ENCODE results near the gene DYNLRB1. TPM values are rescaled to one million over a fixed set of nuclear protein-coding genes. Genes with fewer than 3 reads are reported as not detected.

Gene DYNLRB1
- total RNA-seq, 1 donor from 2014 or later: 135 TPM

- peaks cover 0 to 18% of the 10 kb centered on the region in 2 donors for H3K36me3 ChIP-seq
- TF ChIP-seq POLR2AphosphoS5 (IDR thresholded peaks at IDR 0.05; ENCODE audit: insufficient read depth in 1 of 2, low read depth in 1 of 2): no peak
- TF ChIP-seq POLR2A (IDR thresholded peaks at IDR 0.05): no peak
- no peak for TF ChIP-seq CTCF (IDR thresholded peaks at IDR 0.05)
- H3K27me3 ChIP-seq: no peaks in the 10 kb centered on the region
- intact Hi-C loops (cut with DNase I): no loop called here
- H3K4me1 ChIP-seq: peaks cover 40% of the 10 kb centered on the region
- H3K4me3 ChIP-seq: no peak overlapping the region
- H3K9me3 ChIP-seq: no peaks in the 10 kb centered on the region
- peak in 1 of 2 donors; percentile 71 for DNase-seq (ENCODE audit: extremely low spot score in 2 of 2)
- no peak overlapping the region for H3K27ac ChIP-seq
Measured at GRCh38 chr20:34582911-34583310, 66.7 kb downstream of the DYNLRB1 start.

DNA sequence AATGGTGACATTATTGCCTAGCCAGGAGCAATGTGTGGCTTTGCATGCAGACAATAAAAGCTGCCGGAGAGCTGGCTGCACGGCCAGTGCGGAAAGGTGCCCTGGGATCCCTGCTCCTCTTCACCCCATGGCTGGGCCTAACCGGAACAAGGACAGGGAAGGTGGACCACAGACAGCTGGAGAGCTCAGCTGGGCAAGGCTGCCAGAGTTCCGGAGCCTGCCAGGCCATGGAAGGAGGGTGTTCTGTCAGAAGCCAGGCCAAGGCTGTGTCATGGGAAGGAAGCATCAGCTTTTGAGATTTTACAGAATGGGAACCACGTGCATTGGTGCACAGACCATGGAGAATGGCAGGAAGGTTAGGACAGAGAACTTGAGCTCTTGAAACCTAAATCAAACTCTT lies 67.3 kb downstream of the DYNLRB1 start:
- peaks cover 0 to 18% of the 10 kb centered on the region in 2 donors for H3K36me3 ChIP-seq
- TF ChIP-seq POLR2A (IDR thresholded peaks at IDR 0.05) (no peak), CTCF (IDR thresholded peaks at IDR 0.05) (no peak), POLR2AphosphoS5 (IDR thresholded peaks at IDR 0.05; ENCODE audit: insufficient read depth in 1 of 2, low read depth in 1 of 2) (no peak)
- intact Hi-C loops (cut with DNase I): no loop called here
- H3K27ac ChIP-seq: no peak overlapping the region
- DNase-seq (ENCODE audit: extremely low spot score in 2 of 2): peak in 1 of 2 donors; percentile 32
- no peaks in the 10 kb centered on the region for H3K27me3 ChIP-seq
- no peaks in the 10 kb centered on the region for H3K9me3 ChIP-seq
- peaks cover 40% of the 10 kb centered on the region for H3K4me1 ChIP-seq
- no peak overlapping the region for H3K4me3 ChIP-seq

DNA sequence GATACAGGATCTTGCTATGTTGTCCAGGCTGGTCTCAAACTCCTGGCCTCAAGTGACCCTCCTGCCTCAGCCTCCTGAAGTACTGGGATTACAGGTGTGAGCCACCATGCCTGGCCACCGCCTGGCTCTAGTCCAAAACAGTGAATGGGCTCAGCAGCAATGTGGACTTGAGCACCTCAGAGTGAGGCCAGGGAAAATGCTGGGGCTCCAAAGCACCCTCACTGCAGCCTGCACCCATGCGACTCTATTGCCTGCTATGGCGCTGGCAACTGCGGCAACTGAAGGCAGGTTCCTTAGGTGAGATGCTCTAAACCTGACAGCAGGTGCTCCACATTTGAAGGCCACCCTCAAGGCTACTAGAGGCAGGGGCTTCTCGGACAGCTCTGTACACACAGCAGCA lies 68.8 kb downstream of the DYNLRB1 start:
- Histone ChIP-seq H3K9me3 (no peaks in the 10 kb centered on the region), H3K4me3 (no peak overlapping the region), H3K27ac (no peak overlapping the region), H3K36me3 (peaks cover 0 to 18% of the 10 kb centered on the region in 2 donors), H3K4me1 (peaks cover 34% of the 10 kb centered on the region), H3K27me3 (no peaks in the 10 kb centered on the region)
- peak in 1 of 2 donors; percentile 44 for DNase-seq (ENCODE audit: extremely low spot score in 2 of 2)
- intact Hi-C loops (cut with DNase I): no loop called here
- TF ChIP-seq CTCF (IDR thresholded peaks at IDR 0.05): no peak
- no peak for TF ChIP-seq POLR2AphosphoS5 (IDR thresholded peaks at IDR 0.05; ENCODE audit: insufficient read depth in 1 of 2, low read depth in 1 of 2)
- TF ChIP-seq POLR2A (IDR thresholded peaks at IDR 0.05): no peak

GRCh38 chr20:34586488-34587163 lies 70.4 kb downstream of the DYNLRB1 start:
- Histone ChIP-seq H3K9me3 (no peaks in the 10 kb centered on the region), H3K27ac (no peak overlapping the region), H3K4me1 (peaks cover 20% of the 10 kb centered on the region), H3K36me3 (peaks cover 0 to 18% of the 10 kb centered on the region in 2 donors), H3K4me3 (no peak overlapping the region), H3K27me3 (no peaks in the 10 kb centered on the region)
- DNase-seq (ENCODE audit: extremely low spot score in 2 of 2): no peak
- intact Hi-C loops (cut with DNase I): no loop called here
- TF ChIP-seq POLR2AphosphoS5 (IDR thresholded peaks at IDR 0.05; ENCODE audit: insufficient read depth in 1 of 2, low read depth in 1 of 2) (no peak), POLR2A (IDR thresholded peaks at IDR 0.05) (no peak), CTCF (IDR thresholded peaks at IDR 0.05) (no peak)

Small RNA genes within 50 kb of the gene (small RNA-seq; reads per million reads assigned to genes)
- not detected for gene RF00019

Other genes starting within 250 kb of the DYNLRB1 start
- gene AHCY, start 213.1 kb upstream of the DYNLRB1 start, total RNA-seq: 98.2 TPM
- 30.9 TPM for gene ITCH, start 153.1 kb upstream of the DYNLRB1 start, total RNA-seq
- gene MAP1LC3A, start 42.3 kb downstream of the DYNLRB1 start, total RNA-seq: 71.5 TPM
- 12.3 TPM for gene PIGU, start 160.7 kb downstream of the DYNLRB1 start, total RNA-seq
- gene TP53INP2, start 187.9 kb downstream of the DYNLRB1 start, total RNA-seq: 14.5 TPM

All from vagina (tissue), 2 donors.